ACC112 (cell line): ENCODE data around the gene RNASEH2A.

Experiments
- H2AFZ ChIP-seq: fragments of 200-600 bp; sonication (generic); one replicate; pipeline ENCODE4 v1.6.0; 2017; ENCODE audit warnings: antibody characterized with exemption, low read length; ENCODE audit not compliant: unreplicated experiment
- H3K27ac ChIP-seq: fragments of 200-600 bp; sonication (generic); 2 replicates; pipeline ENCODE4 v1.5.1; 2014; ENCODE audit warnings: low read depth, mild to moderate bottlenecking, antibody characterized with exemption, low read length, moderate library complexity
- H3K27me3 ChIP-seq: fragments of 200-600 bp; sonication (generic); 2 replicates; pipeline ENCODE4 v1.6.1; 2014; ENCODE audit warnings: mild to moderate bottlenecking, antibody characterized with exemption, low read length, moderate library complexity, mixed read lengths; ENCODE audit not compliant: insufficient read depth
- H3K36me3 ChIP-seq: fragments of 200-600 bp; sonication (generic); 2 replicates; pipeline ENCODE4 v1.6.1; 2016; ENCODE audit warnings: mild to moderate bottlenecking, antibody characterized with exemption, low read length, moderate library complexity, mixed read lengths; ENCODE audit not compliant: insufficient read depth
- H3K4me1 ChIP-seq: fragments of 200-600 bp; sonication (generic); one replicate; pipeline ENCODE4 v1.6.1; 2016; ENCODE audit warnings: low read length, mixed read lengths; ENCODE audit not compliant: insufficient read depth, unreplicated experiment, control insufficient read depth
- H3K4me3 ChIP-seq: fragments of 200-600 bp; sonication (generic); 2 replicates; pipeline ENCODE4 v1.5.1; 2014; ENCODE audit warnings: mild to moderate bottlenecking, low read depth, low read length
- H3K79me2 ChIP-seq: fragments of 200-600 bp; sonication (generic); one replicate; pipeline ENCODE4 v1.6.0; 2016; ENCODE audit warnings: low read length; ENCODE audit not compliant: control insufficient read depth, unreplicated experiment, insufficient read depth

The RNASEH2A gene

GRCh38 chr19:12772323-12772722 lies 34.1 kb upstream of the RNASEH2A start:
- Histone ChIP-seq H3K36me3 (no peaks in the 10 kb centered on the region), H3K79me2 (no peaks in the 10 kb centered on the region), H3K4me3 (no peak overlapping the region), H3K4me1 (peaks cover 7% of the 10 kb centered on the region), H3K27ac (no peak overlapping the region), H2AFZ (no peak overlapping the region), H3K27me3 (no peaks in the 10 kb centered on the region)

DNA sequence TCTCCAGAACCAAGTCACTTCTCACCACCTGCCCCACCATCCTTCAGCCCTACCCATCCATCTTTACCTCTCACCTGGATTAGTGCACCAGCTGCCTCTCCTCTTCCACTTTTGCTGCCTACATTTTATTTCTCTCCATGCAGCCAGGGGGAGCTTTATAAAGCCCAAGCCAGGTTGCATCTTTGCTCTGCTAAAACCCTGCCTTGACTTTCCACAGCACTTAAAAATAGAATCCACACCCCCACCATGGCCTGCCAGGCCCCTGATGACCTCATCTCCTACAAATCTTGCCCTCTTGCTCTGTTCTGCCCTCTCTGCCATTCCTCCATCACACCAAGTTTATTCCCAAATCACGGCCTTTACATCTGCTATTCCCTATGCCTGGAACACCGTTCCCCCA lies 32.8 kb upstream of the RNASEH2A start:
- no peaks in the 10 kb centered on the region for H3K36me3 ChIP-seq
- no peak overlapping the region for H3K4me3 ChIP-seq
- H3K27ac ChIP-seq = no peak overlapping the region
- H2AFZ ChIP-seq = no peak overlapping the region
- H3K79me2 ChIP-seq = no peaks in the 10 kb centered on the region
- H3K4me1 ChIP-seq = peaks cover 10% of the 10 kb centered on the region
- H3K27me3 ChIP-seq = no peaks in the 10 kb centered on the region

GRCh38 chr19:12774588-12775555 lies 31.5 kb upstream of the RNASEH2A start, which contains the start of gene HOOK2:
HOOK2 (minus strand) TSS chr19:12775552; CDS start chr19:12775449, 103 bp downstream.
- Histone ChIP-seq H3K4me1 (peaks cover 22% of the 10 kb centered on the region), H3K79me2 (no peaks in the 10 kb centered on the region), H3K27me3 (no peaks in the 10 kb centered on the region), H3K4me3 (peak within 1 kb of the TSS; percentile 79), H3K27ac (no peak within 1 kb of the TSS), H2AFZ (peak within 1 kb of the TSS; percentile 38), H3K36me3 (no peaks in the 10 kb centered on the region)

DNA sequence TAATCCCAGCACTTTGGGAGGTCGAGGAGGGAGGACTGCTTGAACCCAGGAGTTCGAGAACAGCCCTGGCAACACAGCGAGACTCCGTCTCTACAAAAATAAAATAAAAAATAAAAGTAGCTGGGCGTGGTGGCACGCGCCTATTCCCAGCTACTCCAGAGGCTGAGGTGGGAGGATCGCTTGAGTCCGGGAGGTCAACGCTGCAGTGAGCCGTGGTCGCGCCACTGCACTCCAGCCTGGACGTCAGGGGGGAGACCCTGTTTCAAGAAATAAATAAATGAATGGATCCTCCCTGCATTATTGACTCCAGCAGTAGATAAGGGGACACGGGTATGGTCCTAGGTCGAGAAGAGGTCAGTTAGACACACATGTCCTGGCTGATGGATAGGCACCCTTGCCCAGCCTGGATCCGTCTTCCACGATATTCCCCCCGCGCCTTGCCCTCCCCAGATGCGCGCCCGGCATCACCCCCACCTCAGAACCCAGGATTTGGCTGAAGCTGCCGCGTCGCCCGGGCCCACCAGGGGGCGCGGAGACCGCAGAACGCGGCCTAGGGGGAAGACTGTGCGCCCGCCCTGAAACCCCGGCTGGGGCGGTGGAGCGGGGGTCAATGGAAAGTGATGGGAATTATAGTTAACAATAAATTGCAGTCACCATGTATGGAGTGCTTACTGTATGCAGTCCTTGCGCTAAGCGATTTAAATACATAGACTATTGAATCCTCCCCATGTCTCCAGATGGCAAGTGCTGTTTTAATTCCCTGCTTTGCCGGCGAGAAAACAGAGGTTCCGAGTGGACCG lies 29.0 kb upstream of the RNASEH2A start:
- Histone ChIP-seq H2AFZ (peak overlapping the region; percentile 93), H3K27me3 (no peaks in the 10 kb centered on the region), H3K4me3 (peak overlapping the region; percentile 78), H3K27ac (peak overlapping the region; percentile 98), H3K4me1 (peaks cover 30% of the 10 kb centered on the region), H3K79me2 (no peaks in the 10 kb centered on the region), H3K36me3 (no peaks in the 10 kb centered on the region)

DNA sequence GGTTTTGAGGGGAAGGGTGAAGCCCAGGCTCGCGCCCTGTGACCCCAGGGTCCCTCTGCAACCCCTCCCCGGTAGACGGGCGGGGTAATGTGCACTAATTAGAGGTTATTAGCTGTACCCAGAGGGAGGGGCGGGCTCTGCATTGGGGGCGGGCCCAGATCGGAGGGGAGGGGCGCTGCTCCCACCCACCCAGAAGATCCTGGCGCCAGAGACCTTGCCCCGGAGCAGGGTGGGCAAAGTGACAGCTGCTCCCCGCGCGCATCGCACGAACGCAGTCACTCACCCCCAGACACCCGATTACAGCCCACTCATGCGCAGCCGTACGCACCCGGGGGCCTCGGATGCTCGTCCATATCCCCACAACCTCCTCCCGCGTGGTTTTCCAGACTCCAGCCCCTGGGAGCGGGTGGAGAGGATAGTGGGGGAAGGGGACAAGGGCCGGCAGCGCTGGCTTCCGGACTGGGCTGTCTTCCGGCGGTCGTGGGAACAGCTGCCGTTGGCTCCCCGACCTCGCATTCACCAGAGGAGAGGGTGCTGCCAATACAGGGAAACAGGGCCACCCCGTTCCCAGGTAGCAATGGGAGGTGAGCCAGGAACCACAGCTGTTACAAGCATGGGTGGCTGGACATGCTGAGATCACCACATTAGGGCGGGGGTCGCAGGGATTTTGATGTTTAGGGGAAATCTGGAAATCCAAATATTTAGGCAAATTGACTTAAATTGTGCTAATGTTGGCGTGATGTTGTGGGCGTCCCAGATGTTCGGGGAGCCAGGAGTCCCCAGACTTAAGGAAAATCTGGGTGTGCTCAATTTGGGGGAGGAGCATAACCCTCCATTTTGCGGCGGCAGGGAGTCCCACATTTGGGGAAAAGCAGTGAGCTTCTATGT lies 28.1 kb upstream of the RNASEH2A start:
- Histone ChIP-seq H3K36me3 (no peaks in the 10 kb centered on the region), H3K27me3 (no peaks in the 10 kb centered on the region), H3K4me3 (peak overlapping the region; percentile 78), H3K4me1 (peaks cover 36% of the 10 kb centered on the region), H3K79me2 (no peaks in the 10 kb centered on the region), H3K27ac (peak overlapping the region; percentile 98), H2AFZ (peak overlapping the region; percentile 93)

GRCh38 chr19:12778905-12779161 lies 27.6 kb upstream of the RNASEH2A start:
- Histone ChIP-seq H3K4me3 (peak overlapping the region; percentile 78), H3K27me3 (no peaks in the 10 kb centered on the region), H3K36me3 (no peaks in the 10 kb centered on the region), H2AFZ (no peak overlapping the region), H3K4me1 (peaks cover 36% of the 10 kb centered on the region), H3K79me2 (no peaks in the 10 kb centered on the region), H3K27ac (peak overlapping the region; percentile 98)

DNA sequence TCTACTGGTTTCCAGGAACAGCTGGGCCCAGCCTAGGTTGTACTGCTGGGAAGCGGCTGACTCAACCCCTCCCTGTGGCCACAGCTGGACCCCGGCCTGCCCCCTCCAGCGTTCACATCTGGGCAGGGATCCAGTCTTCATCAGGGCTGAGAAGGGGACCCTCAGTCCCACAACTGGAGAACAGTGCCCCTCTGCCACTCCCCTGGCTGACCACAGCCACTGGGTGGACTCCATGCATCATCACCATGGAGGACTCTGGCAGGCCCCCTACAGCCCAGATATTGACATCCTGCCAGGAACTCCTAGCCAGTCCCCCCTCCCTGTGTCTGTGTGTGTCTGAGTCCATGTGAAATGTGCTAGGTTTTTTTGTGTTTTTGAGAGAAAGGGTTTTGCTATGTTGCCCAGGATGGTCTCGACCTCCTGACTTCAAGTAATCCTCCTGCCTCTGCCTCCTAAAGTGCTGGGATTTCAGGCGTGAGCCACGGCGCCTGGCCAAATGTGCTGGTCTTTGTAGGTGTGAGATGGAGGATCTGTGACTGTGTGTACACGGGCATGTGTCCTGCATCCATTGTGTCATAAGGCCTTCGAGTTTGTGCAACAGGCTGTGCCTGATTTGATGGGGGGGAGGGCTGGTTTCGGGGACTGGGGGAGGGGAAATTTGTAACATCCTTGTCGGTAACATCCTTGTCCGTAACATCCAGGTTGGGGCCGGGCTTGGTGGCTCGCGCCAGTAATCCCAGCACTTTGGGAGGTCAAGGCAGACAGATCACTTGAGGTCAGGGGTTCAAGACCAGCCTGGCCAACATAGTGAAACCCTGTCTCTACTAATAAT lies 27.0 kb upstream of the RNASEH2A start:
- Histone ChIP-seq H3K4me1 (peaks cover 40% of the 10 kb centered on the region), H3K36me3 (no peaks in the 10 kb centered on the region), H3K4me3 (peak overlapping the region; percentile 78), H2AFZ (no peak overlapping the region), H3K27ac (peak overlapping the region; percentile 98), H3K79me2 (no peaks in the 10 kb centered on the region), H3K27me3 (no peaks in the 10 kb centered on the region)

DNA sequence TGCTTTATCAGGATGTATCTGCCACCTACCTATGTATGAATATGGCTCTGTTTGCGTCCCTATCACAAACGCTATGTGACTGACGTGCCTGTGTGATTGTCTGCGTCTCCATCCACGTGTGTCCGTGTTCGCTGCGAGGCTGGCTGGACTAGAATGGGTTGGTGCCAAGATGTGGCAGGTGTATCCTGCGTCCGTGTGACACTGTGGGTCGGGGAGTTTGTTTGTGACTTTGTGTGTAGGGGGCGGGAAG lies 24.3 kb upstream of the RNASEH2A start:
- H3K4me3 ChIP-seq = peak overlapping the region; percentile 74
- peak overlapping the region; percentile 92 for H3K27ac ChIP-seq
- H3K27me3 ChIP-seq = no peaks in the 10 kb centered on the region
- H3K79me2 ChIP-seq = no peaks in the 10 kb centered on the region
- H3K36me3 ChIP-seq = no peaks in the 10 kb centered on the region
- no peak overlapping the region for H2AFZ ChIP-seq
- H3K4me1 ChIP-seq = peaks cover 59% of the 10 kb centered on the region

- no peaks in the 10 kb centered on the region for H3K79me2 ChIP-seq
- peak overlapping the region; percentile 14 for H2AFZ ChIP-seq
- peaks cover 59% of the 10 kb centered on the region for H3K4me1 ChIP-seq
- H3K36me3 ChIP-seq = no peaks in the 10 kb centered on the region
- H3K4me3 ChIP-seq = peak overlapping the region; percentile 74
- H3K27me3 ChIP-seq = no peaks in the 10 kb centered on the region
- peak overlapping the region; percentile 92 for H3K27ac ChIP-seq
These were observed 23.7 kb upstream of the RNASEH2A start for GRCh38 chr19:12782424-12783290.
